PFSK-1 (cell line): Measurements from ENCODE around the gene RPAIN.

Experiments used
- FOXP2 ChIP-seq: optimal IDR thresholded peaks from 2 replicates; pipeline ENCODE3; 2011; ENCODE audit warnings: borderline replicate concordance, control low read depth, inconsistent platforms; ENCODE audit not compliant: insufficient read depth; ENCODE audit errors: extremely low read length, extremely low read depth
- POLR2AphosphoS5 ChIP-seq: IDR thresholded peaks from 2 replicates; pipeline ENCODE4 v1.6.1; 2012; ENCODE audit warnings: low read depth, mild to moderate bottlenecking, control low read depth, low read length, moderate library complexity
- SIN3A ChIP-seq: IDR thresholded peaks from 2 replicates; pipeline ENCODE4 v1.6.1; 2012; ENCODE audit warnings: mild to moderate bottlenecking, low read length, moderate library complexity, borderline replicate concordance; ENCODE audit not compliant: insufficient read depth
- TAF1 ChIP-seq: IDR thresholded peaks from 2 replicates; pipeline ENCODE4 v1.6.1; 2012; ENCODE audit warnings: low read length, control low read depth, borderline replicate concordance; ENCODE audit not compliant: insufficient read depth
- TF ChIP-seq, protein P1 (sequence below), 2 experiments: IDR thresholded peaks; 2 replicates each; pipeline versions ENCODE4 v1.6.1 to v1.8.0; 2011 to 2012; ENCODE audit warnings: low read depth in 2 of 2, low read length in 2 of 2, control low read depth in 1 of 2, inconsistent platforms in 1 of 2, mild to moderate bottlenecking in 1 of 2, moderate library complexity in 1 of 2; ENCODE audit not compliant: insufficient read depth in 1 of 2

The RPAIN gene

DNA sequence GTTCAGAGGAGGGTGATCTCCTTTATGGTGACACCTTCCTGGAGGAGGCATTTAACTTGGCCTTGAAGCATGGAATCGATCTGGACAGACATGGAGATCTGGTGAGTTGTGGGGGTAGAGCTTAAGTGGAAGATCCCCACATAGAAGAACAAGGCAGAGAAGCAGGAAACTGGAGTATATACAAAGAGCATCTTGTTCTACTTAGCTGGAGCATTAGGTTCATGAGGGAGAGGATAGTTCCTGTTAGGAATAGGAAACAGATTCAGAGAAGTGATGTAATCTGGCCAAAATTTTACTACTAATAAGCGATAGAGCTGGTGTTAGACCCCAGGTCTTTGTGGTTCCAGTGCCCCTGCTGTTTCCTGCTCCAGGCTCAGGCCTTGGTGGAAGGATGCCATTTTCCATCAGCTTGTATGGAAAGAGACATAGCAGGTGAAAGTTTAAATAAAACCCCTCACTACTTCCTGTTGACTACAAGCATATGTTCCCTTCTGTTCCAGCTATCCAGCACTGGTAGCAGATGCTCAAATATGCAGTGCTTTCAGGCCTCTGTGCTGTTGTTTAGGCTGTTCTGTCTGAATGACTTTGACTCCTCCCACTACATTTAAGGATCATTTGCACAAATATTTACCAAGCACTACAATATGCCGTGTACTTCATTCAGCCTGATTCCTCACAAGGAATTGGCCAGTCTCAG lies 9.4 kb downstream of the RPAIN start:
- TF ChIP-seq, protein P1, sequence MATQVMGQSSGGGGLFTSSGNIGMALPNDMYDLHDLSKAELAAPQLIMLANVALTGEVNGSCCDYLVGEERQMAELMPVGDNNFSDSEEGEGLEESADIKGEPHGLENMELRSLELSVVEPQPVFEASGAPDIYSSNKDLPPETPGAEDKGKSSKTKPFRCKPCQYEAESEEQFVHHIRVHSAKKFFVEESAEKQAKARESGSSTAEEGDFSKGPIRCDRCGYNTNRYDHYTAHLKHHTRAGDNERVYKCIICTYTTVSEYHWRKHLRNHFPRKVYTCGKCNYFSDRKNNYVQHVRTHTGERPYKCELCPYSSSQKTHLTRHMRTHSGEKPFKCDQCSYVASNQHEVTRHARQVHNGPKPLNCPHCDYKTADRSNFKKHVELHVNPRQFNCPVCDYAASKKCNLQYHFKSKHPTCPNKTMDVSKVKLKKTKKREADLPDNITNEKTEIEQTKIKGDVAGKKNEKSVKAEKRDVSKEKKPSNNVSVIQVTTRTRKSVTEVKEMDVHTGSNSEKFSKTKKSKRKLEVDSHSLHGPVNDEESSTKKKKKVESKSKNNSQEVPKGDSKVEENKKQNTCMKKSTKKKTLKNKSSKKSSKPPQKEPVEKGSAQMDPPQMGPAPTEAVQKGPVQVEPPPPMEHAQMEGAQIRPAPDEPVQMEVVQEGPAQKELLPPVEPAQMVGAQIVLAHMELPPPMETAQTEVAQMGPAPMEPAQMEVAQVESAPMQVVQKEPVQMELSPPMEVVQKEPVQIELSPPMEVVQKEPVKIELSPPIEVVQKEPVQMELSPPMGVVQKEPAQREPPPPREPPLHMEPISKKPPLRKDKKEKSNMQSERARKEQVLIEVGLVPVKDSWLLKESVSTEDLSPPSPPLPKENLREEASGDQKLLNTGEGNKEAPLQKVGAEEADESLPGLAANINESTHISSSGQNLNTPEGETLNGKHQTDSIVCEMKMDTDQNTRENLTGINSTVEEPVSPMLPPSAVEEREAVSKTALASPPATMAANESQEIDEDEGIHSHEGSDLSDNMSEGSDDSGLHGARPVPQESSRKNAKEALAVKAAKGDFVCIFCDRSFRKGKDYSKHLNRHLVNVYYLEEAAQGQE (IDR thresholded peaks at IDR 0.05; ENCODE audit: insufficient read depth in 1 of 2, low read depth in 2 of 2, low read length in 2 of 2) = 0 out of 4 replicates have a peak, but pooled peaks have one; percentile 9 to 24
- TF ChIP-seq TAF1 = no peak

DNA sequence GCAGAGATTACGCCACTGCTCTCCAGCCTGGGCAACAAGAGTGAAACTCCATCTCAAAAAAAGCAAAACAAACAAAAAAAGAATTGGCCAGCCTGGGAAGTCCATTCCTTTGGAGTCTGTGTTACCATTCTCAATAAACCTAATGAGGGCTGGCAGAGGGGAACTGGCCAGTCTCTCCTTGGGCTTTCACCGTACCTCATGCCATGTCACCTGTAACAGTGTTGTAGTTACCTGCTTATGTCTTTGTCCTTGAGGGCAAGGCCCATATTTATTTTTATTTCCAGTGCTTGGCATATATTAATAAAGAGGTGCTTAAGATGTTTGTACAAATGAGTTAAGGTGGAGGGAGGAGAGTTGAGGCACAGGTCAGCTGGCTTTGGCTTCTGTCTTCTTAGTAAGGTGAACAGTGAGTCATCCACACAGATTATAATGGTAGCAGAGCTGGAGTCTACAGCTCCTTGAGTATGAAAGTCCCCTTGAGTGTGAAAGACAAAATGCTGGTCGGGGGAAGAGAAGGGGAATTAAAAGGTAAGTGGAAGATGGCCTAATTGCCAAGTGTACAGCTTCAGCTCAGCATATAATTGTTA lies 10.5 kb downstream of the RPAIN start:
- TF ChIP-seq, protein P1 (IDR thresholded peaks at IDR 0.05; ENCODE audit: insufficient read depth in 1 of 2, low read depth in 2 of 2, low read length in 2 of 2) = no peak
- TF ChIP-seq SIN3A (no peak), FOXP2 (no peak), TAF1 (no peak), POLR2AphosphoS5 (no peak)

DNA sequence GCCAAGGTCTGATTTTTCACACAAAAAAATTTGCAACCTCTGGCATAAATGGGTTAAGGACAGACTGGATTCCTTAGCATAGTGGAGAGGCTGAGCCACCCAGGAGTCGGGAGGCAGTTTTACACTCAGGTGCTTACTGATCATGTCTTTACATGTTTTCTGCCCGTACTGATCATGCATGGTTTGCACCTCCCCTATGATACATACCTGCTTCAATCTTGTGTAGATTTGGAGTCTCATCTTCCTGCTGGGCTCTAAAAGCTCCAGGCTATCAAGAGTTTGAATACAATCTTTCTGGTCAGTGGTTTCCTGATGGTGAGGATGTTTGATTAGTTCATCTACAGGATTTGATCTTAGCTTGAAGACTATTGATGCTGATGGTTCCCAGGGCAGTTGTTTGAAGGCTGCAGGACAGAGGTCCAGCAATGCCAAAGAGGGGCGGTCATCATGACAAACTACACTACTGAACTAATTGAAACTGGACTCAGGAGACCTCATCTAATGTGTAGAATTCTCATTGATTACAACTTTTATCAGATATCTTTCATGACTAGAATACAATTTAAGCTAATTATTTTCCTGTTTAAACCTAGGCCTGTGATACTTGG lies 12.1 kb downstream of the RPAIN start:
- TF ChIP-seq FOXP2 (no peak), SIN3A (no peak), POLR2AphosphoS5 (peak; percentile 76)
- TF ChIP-seq, protein P1 (IDR thresholded peaks at IDR 0.05; ENCODE audit: insufficient read depth in 1 of 2, low read depth in 2 of 2, low read length in 2 of 2) = no peak

DNA sequence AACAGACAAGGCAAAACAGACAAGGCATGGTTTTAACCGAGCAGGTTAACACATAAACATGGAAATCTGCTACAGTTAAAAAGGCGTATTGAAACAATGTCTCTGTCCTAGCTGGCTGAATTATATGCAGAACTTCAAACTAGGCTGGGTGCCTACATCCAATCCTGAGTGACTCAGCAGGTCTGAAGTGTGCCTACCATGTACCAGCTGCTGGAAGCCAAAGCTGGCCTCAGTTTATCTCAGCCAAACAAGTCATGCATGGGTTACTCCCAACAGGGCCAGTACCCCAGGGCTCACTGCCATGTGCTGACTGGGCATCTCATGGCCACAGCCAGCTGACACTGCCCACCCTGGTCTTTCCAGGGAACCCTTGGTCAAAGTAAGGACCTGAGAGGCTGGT lies 15.0 kb downstream of the RPAIN start:
- 0 out of 2 replicates have a peak, but pooled peaks have one; percentile 1 for TF ChIP-seq POLR2AphosphoS5
- TF ChIP-seq, protein P1 (IDR thresholded peaks at IDR 0.05; ENCODE audit: insufficient read depth in 1 of 2, low read depth in 2 of 2, low read length in 2 of 2) = no peak
